Right lobe of liver (tissue), 6 donors: Measurements from ENCODE around the gene BLM. TPM values are rescaled to one million over a fixed set of nuclear protein-coding genes. Genes with fewer than 3 reads are reported as not detected.

Source experiments
- ATAC-seq, 4 donors: fragments of 200-7000 bp; cut with Tn5 transposase; one replicate each; pipeline ENCODE4 v1.9.1; 2020; ENCODE audit warnings: mild to moderate bottlenecking in 4 of 4, moderate library complexity in 4 of 4
- DNase-seq, 3 donors: peaks; one replicate each; pipeline ENCODE4 v3.0.0-alpha.2; 2020
- H3K27ac ChIP-seq, 3 donors: fragments of 200-600 bp; one replicate each; pipeline ENCODE4 v1.8.0; 2022
- H3K27me3 ChIP-seq, 2 donors: fragments of 200-600 bp; one replicate each; pipeline ENCODE4 v1.8.0; 2022
- H3K36me3 ChIP-seq, 4 donors: fragments of 200-600 bp; sonication (generic) in 1 of 4; one replicate each; pipeline versions ENCODE4 v1.5.1 to v1.8.0; 2017 to 2022; ENCODE audit warnings: control low read depth in 1 of 4
- H3K4me1 ChIP-seq, 4 donors: fragments of 200-600 bp; sonication (generic) in 1 of 4; one replicate each; pipeline versions ENCODE4 v1.5.1 to v1.8.0; 2017 to 2022; ENCODE audit warnings: control low read depth in 1 of 4
- H3K4me3 ChIP-seq, 3 donors: fragments of 200-600 bp; one replicate each; pipeline ENCODE4 v1.8.0; 2022
- H3K9me3 ChIP-seq, 4 donors: fragments of 200-600 bp; sonication (generic) in 1 of 4; one replicate each; pipeline versions ENCODE4 v1.5.1 to v1.8.0; 2017 to 2022; ENCODE audit warnings: control low read depth in 1 of 4
- CTCF ChIP-seq, 4 donors: fragments of 200-600 bp in 3 of 4; fragments of 450-650 bp in 1 of 4; IDR thresholded peaks; one replicate each; pipeline versions ENCODE4 v1.5.1 to v1.8.0; 2016 to 2022; ENCODE audit warnings: antibody characterized with exemption in 4 of 4, mild to moderate bottlenecking in 2 of 4
- POLR2A ChIP-seq: fragments of 450-650 bp; IDR thresholded peaks from one replicate; pipeline ENCODE4 v1.6.1; 2017; ENCODE audit warnings: antibody characterized with exemption, mild to moderate bottlenecking
- WGBS: methylation state at CpG from one replicate; pipeline ENCODE4 v1.1.6; 2018; ENCODE audit warnings: low coverage, low lambda C conversion rate; ENCODE audit not compliant: insufficient coverage; ENCODE audit errors: missing lambda C conversion rate; 5-methylcytosine and 5-hydroxymethylcytosine counted together
- intact Hi-C, 2 donors: fragments of 100-400 bp; cut with DNase I; formaldehyde crosslinking; loops; one replicate each; pipeline versions ENCODE4 v1.11.2 to v1.14.1; 2022
- total RNA-seq, 6 experiments: library from RNA; depleted of rRNA in 2 of 6; stranded (reverse); fragments of >200 nt in 2 of 6; fragmentation: NEBNext Ultra II Directional in 3 of 6; extraction: Animal tissue kit (Norgen Biotek cat#: 25700) in 3 of 6; gene quantifications; one replicate each; pipeline versions ENCODE4 v1.1.0 to v1.2.4, GENCODE V29; 2016 to 2023
- donor health status: DM: no; HTN: yes; CAD: no.
- donor health status: DM: no; HTN: no; CAD: no.
- donor health status: DM: no; HTN: no; CAD: no.
- donor health status: DM: no; HTN: yes; CAD: no.
- donor health status: DM: no; HTN: yes; CAD: no.

The BLM gene
- total RNA-seq, 6 experiments from 2014 or later: 0.20 to 2.3 (median 0.45) TPM

GRCh38 chr15:90709278-90709677 is 7.9 kb upstream of the BLM start:
- Histone ChIP-seq H3K9me3 (no peaks in the 10 kb centered on the region), H3K4me3 (no peak overlapping the region), H3K27me3 (no peaks in the 10 kb centered on the region), H3K36me3 (no peaks in the 10 kb centered on the region), H3K27ac (no peak overlapping the region), H3K4me1 (no peaks in the 10 kb centered on the region)
- ATAC-seq (no peak), DNase-seq (no peak)
- intact Hi-C loops: no loop called here
- TF ChIP-seq POLR2A: no peak
- TF ChIP-seq CTCF (IDR thresholded peaks at IDR 0.05): no peak
- 74% methylated on average over 3 of the region's 3 CpGs for WGBS

- no peak overlapping the region for H3K4me3 ChIP-seq
- no peaks in the 10 kb centered on the region for H3K9me3 ChIP-seq
- no peak overlapping the region for H3K27ac ChIP-seq
- TF ChIP-seq POLR2A: no peak
- TF ChIP-seq CTCF (IDR thresholded peaks at IDR 0.05): no peak
- intact Hi-C loops: no loop called here
- no peak for DNase-seq
- WGBS: 79% methylated on average over 4 of the region's 7 CpGs
- no peaks in the 10 kb centered on the region for H3K27me3 ChIP-seq
- H3K4me1 ChIP-seq: no peaks in the 10 kb centered on the region
- ATAC-seq: no peak
- H3K36me3 ChIP-seq: no peaks in the 10 kb centered on the region
Measured at GRCh38 chr15:90710436-90711027, 6.6 kb upstream of the BLM start.

GRCh38 chr15:90711418-90711824 is 5.7 kb upstream of the BLM start:
- H3K27ac ChIP-seq: no peak overlapping the region
- no peaks in the 10 kb centered on the region for H3K9me3 ChIP-seq
- H3K27me3 ChIP-seq: no peaks in the 10 kb centered on the region
- H3K4me3 ChIP-seq: no peak overlapping the region
- no peaks in the 10 kb centered on the region for H3K36me3 ChIP-seq
- no peak for DNase-seq
- 61% methylated on average over 2 of the region's 2 CpGs for WGBS
- no peak for TF ChIP-seq POLR2A
- no peak for TF ChIP-seq CTCF (IDR thresholded peaks at IDR 0.05)
- H3K4me1 ChIP-seq: no peaks in the 10 kb centered on the region
- no peak for ATAC-seq
- intact Hi-C loops: no loop called here

GRCh38 chr15:90711842-90712241 is 5.3 kb upstream of the BLM start:
- intact Hi-C loops: no loop called here
- 70% methylated on average over 2 of the region's 2 CpGs for WGBS
- ATAC-seq (no peak), DNase-seq (no peak)
- Histone ChIP-seq H3K4me3 (no peak overlapping the region), H3K27me3 (no peaks in the 10 kb centered on the region), H3K4me1 (no peaks in the 10 kb centered on the region), H3K36me3 (no peaks in the 10 kb centered on the region), H3K27ac (no peak overlapping the region), H3K9me3 (no peaks in the 10 kb centered on the region)
- TF ChIP-seq CTCF (IDR thresholded peaks at IDR 0.05): no peak
- TF ChIP-seq POLR2A: no peak

- 100% methylated on average over 1 of the region's 1 CpG for WGBS
Measured at GRCh38 chr15:90713081-90713480, 4.1 kb upstream of the BLM start.

More at GRCh38 chr15:90713081-90713480, 4.1 kb upstream of the BLM start:
- H3K9me3 ChIP-seq: no peaks in the 10 kb centered on the region
- no peak for DNase-seq
- intact Hi-C loops: no loop called here
- no peak overlapping the region for H3K4me3 ChIP-seq
- TF ChIP-seq CTCF (IDR thresholded peaks at IDR 0.05) (no peak), POLR2A (no peak)
- no peaks in the 10 kb centered on the region for H3K27me3 ChIP-seq
- peaks cover 0 to 8% (median 0%) of the 10 kb centered on the region in 4 donors for H3K4me1 ChIP-seq
- no peak overlapping the region for H3K27ac ChIP-seq
- ATAC-seq: no peak
- H3K36me3 ChIP-seq: no peaks in the 10 kb centered on the region
